Ascending aorta (tissue), 2 donors: ENCODE data around the gene DENND6A. TPM values are rescaled to one million over a fixed set of nuclear protein-coding genes. Genes with fewer than 3 reads are reported as not detected.

Experiments
- DNase-seq, 2 donors: peaks; one replicate each; pipeline ENCODE4 v3.0.0-alpha.2; 2019; ENCODE audit warnings: low spot score in 2 of 2
- H3K27ac ChIP-seq, 2 donors: fragments of 200-600 bp; sonication (generic); one replicate each; pipeline ENCODE4 v1.5.1; 2016 to 2017; ENCODE audit warnings: mild to moderate bottlenecking in 1 of 2
- H3K27me3 ChIP-seq: fragments of 200-600 bp; sonication (generic); one replicate; pipeline ENCODE4 v1.5.1; 2017
- H3K36me3 ChIP-seq, 2 donors: fragments of 200-600 bp; sonication (generic); one replicate each; pipeline ENCODE4 v1.5.1; 2016
- H3K4me1 ChIP-seq, 2 donors: fragments of 200-600 bp; sonication (generic); one replicate each; pipeline ENCODE4 v1.5.1; 2016 to 2017; ENCODE audit warnings: mild to moderate bottlenecking in 1 of 2
- H3K4me3 ChIP-seq, 2 donors: fragments of 200-600 bp; sonication (generic); one replicate each; pipeline ENCODE4 v1.5.1; 2016 to 2017; ENCODE audit warnings: mild to moderate bottlenecking in 1 of 2
- H3K9me3 ChIP-seq, 2 donors: fragments of 200-600 bp; sonication (generic); one replicate each; pipeline ENCODE4 v1.5.1; 2016
- CTCF ChIP-seq, 3 experiments: fragments of 200-600 bp in 2 of 3; fragments of 450-650 bp in 1 of 3; sonication (generic) in 2 of 3; IDR thresholded peaks; one replicate each; pipeline ENCODE4 v1.5.1; 2016 to 2019; ENCODE audit warnings: antibody characterized with exemption in 3 of 3, mild to moderate bottlenecking in 1 of 3, moderate library complexity in 1 of 3
- intact Hi-C: fragments of 100-400 bp; cut with DNase I; formaldehyde crosslinking; loops from one replicate; pipeline ENCODE4 v1.15.1; 2023
- total RNA-seq: library from RNA; depleted of rRNA; stranded (reverse); fragments of >200 nt; gene quantifications from one replicate; pipeline ENCODE4 v1.1.0, GENCODE V29; 2016

The DENND6A gene
- total RNA-seq, 1 donor from 2014 or later: 11.6 TPM

- Histone ChIP-seq H3K9me3 (no peaks in the 10 kb centered on the region), H3K27me3 (no peaks in the 10 kb centered on the region), H3K36me3 (no peaks in the 10 kb centered on the region), H3K4me1 (no peaks in the 10 kb centered on the region), H3K27ac (no peak overlapping the region), H3K4me3 (no peak overlapping the region)
- no peak for DNase-seq
- intact Hi-C loops: no loop called here
- TF ChIP-seq CTCF (IDR thresholded peaks at IDR 0.05): no peak
These were observed 40.9 kb upstream of the DENND6A start for GRCh38 chr3:57733790-57734189.

DNA sequence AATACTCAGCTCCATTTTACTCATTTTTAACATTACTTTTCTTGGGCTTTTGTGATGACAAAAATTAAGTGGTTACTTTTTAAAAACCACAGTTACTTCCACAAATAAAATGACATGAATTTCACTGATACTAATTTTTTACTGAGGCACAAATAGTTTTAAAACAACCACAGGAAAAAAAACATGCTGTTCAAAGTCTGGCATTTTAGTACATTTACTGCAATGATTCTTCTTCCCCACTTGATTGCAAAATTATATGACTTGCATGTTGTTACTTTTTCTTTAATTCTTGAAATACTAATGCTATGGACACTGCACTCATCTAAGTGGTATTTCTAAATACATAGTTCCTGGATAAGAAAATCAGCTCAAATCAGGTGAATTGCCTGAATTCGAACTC lies 38.4 kb upstream of the DENND6A start:
- H3K36me3 ChIP-seq: no peaks in the 10 kb centered on the region
- H3K4me3 ChIP-seq: no peak overlapping the region
- no peaks in the 10 kb centered on the region for H3K9me3 ChIP-seq
- TF ChIP-seq CTCF (IDR thresholded peaks at IDR 0.05): no peak
- intact Hi-C loops: no loop called here
- DNase-seq: no peak
- H3K27ac ChIP-seq: no peak overlapping the region
- no peaks in the 10 kb centered on the region for H3K4me1 ChIP-seq
- H3K27me3 ChIP-seq: no peaks in the 10 kb centered on the region

GRCh38 chr3:57730682-57731081 lies 37.8 kb upstream of the DENND6A start:
- Histone ChIP-seq H3K4me1 (no peaks in the 10 kb centered on the region), H3K9me3 (no peaks in the 10 kb centered on the region), H3K4me3 (no peak overlapping the region), H3K27ac (no peak overlapping the region), H3K27me3 (no peaks in the 10 kb centered on the region), H3K36me3 (no peaks in the 10 kb centered on the region)
- TF ChIP-seq CTCF (IDR thresholded peaks at IDR 0.05): no peak
- intact Hi-C loops: no loop called here
- no peak for DNase-seq

DNA sequence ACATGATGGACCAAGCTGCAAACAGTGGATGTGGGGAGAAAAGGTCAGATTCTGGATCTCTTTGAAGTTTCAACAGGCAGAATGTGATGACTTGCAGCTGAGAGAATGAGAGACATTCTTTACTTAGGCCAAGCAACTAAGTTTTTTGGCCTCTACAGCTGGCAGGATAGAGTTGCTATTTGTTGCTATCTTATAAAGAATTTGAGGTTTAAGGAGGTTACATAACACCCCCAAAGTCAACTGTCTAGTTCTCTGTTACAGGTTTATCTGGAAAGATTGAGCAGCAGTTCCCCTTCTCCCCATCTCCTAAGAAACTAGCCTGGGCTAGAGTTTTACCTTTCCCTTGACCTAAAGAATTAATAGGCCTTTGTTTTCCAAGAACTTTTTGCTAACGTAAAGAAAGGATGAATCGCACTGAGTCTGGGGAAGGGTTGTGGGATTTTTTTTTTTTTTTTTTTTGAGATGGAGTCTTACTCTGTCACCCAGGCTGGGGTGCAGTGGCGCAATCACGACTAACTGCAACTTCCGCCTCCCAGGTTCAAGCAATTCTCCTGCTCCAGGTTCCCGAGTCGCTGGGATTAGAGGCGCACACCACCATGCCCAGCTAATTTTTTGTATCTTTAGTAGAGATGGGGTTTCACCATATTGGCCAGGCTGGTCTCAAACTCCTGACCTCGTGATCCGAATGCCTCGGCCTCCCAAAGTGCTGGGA lies 36.6 kb upstream of the DENND6A start:
- DNase-seq: no peak
- intact Hi-C loops: no loop called here
- Histone ChIP-seq H3K27ac (no peak overlapping the region), H3K27me3 (no peaks in the 10 kb centered on the region), H3K36me3 (no peaks in the 10 kb centered on the region), H3K4me1 (no peaks in the 10 kb centered on the region), H3K4me3 (no peak overlapping the region), H3K9me3 (no peaks in the 10 kb centered on the region)
- TF ChIP-seq CTCF (IDR thresholded peaks at IDR 0.05): no peak

DNA sequence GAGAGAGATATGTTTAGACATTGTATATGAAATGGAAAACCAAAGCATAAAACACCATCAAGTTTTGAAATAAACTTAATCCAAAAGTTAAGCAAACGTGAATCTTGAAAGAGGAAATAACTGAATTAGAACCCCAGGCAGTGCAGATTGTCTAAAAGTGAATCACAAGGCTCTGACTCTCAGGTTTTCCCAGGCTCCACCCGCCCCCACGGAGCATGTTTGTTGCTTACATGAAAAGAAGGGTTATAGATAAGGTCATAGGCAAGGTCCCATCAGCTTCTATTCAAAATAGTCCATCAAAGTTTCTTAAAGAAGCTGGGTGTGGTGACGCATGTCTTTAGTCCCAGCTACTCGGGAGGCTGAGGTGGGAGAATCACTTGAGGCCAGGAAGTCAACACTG lies 34.2 kb upstream of the DENND6A start:
- no peaks in the 10 kb centered on the region for H3K9me3 ChIP-seq
- H3K27me3 ChIP-seq: no peaks in the 10 kb centered on the region
- no peak for DNase-seq
- no peaks in the 10 kb centered on the region for H3K4me1 ChIP-seq
- H3K36me3 ChIP-seq: no peaks in the 10 kb centered on the region
- no peak overlapping the region for H3K27ac ChIP-seq
- TF ChIP-seq CTCF (IDR thresholded peaks at IDR 0.05): no peak
- intact Hi-C loops: no loop called here
- no peak overlapping the region for H3K4me3 ChIP-seq

GRCh38 chr3:57726397-57726796 lies 33.5 kb upstream of the DENND6A start:
- H3K27ac ChIP-seq: no peak overlapping the region
- no peaks in the 10 kb centered on the region for H3K9me3 ChIP-seq
- H3K4me1 ChIP-seq: no peaks in the 10 kb centered on the region

More at GRCh38 chr3:57726397-57726796, 33.5 kb upstream of the DENND6A start:
- Histone ChIP-seq H3K27me3 (no peaks in the 10 kb centered on the region), H3K4me3 (no peak overlapping the region), H3K36me3 (no peaks in the 10 kb centered on the region)
- intact Hi-C loops: no loop called here
- no peak for TF ChIP-seq CTCF (IDR thresholded peaks at IDR 0.05)
- no peak for DNase-seq
